Activated CD4-positive, alpha-beta T cell treated with anti-CD3 and anti-CD28 coated beads, Interleukin-10, Interleukin-2, amounts not matched to agents 100 ng/mL and 50 ng/mL, durations not matched to agents 16 hours and 8 hours (primary cell): Measurements from ENCODE around the gene SNX9.
A peak's percentile ranks its signal among the peaks of the same experiment; 100 is the strongest.
"Not testable (repeated sequence)": the region's sequence is repeated elsewhere in the genome, so short reads cannot be mapped to it uniquely, and the experiment has no call there.

Experiments used
- DNase-seq: peaks from one replicate; pipeline ENCODE4 v3.0.0-alpha.2; 2020

The SNX9 gene

GRCh38 chr6:157832250-157832967, 9.4 kb downstream of the SNX9 start:
- no peak for DNase-seq

GRCh38 chr6:157834549-157834948, 11.5 kb downstream of the SNX9 start:
- DNase-seq: no peak

- DNase-seq: no peak
Observed at GRCh38 chr6:157838718-157839430, 15.8 kb downstream of the SNX9 start.

GRCh38 chr6:157839606-157840005, 16.6 kb downstream of the SNX9 start:
- no peak for DNase-seq

- no peak for DNase-seq
Observed at GRCh38 chr6:157840261-157840660, 17.2 kb downstream of the SNX9 start.

GRCh38 chr6:157840776-157841175, 17.7 kb downstream of the SNX9 start:
- DNase-seq: no peak

- peak; percentile 23 for DNase-seq
Observed at GRCh38 chr6:157841211-157841840, 18.3 kb downstream of the SNX9 start.

GRCh38 chr6:157842212-157842611, 19.2 kb downstream of the SNX9 start:
- DNase-seq: no peak

GRCh38 chr6:157844196-157844595, 21.1 kb downstream of the SNX9 start:
- DNase-seq: peak; percentile 11

GRCh38 chr6:157845493-157846259, 22.6 kb downstream of the SNX9 start:
- DNase-seq: peak; percentile 43

GRCh38 chr6:157847846-157848245, 24.8 kb downstream of the SNX9 start:
- no peak for DNase-seq

- no peak for DNase-seq
Observed at GRCh38 chr6:157848693-157849092, 25.6 kb downstream of the SNX9 start.

- DNase-seq: no peak
Observed at GRCh38 chr6:157849288-157850017, 26.4 kb downstream of the SNX9 start.

- DNase-seq: no peak
Observed at GRCh38 chr6:157850030-157850429, 27.0 kb downstream of the SNX9 start.

GRCh38 chr6:157853018-157853805, 30.2 kb downstream of the SNX9 start:
- no peak for DNase-seq

- DNase-seq: no peak
Observed at GRCh38 chr6:157853902-157854502, 31.0 kb downstream of the SNX9 start.

- DNase-seq: no peak
Observed at GRCh38 chr6:157855325-157855724, 32.3 kb downstream of the SNX9 start.

- not testable (repeated sequence) for DNase-seq
Observed at GRCh38 chr6:157855804-157856203, 32.8 kb downstream of the SNX9 start.

GRCh38 chr6:157858664-157859063, 35.6 kb downstream of the SNX9 start:
- DNase-seq: not testable (repeated sequence)

- DNase-seq: no peak
Observed at GRCh38 chr6:157859775-157860504, 36.9 kb downstream of the SNX9 start.
